Endodermal cell (in vitro differentiated cells): ENCODE data around the gene TMEM39B. TPM values are rescaled to one million over a fixed set of nuclear protein-coding genes. Genes with fewer than 3 reads are reported as not detected.
A peak's percentile ranks its signal among the peaks of the same experiment; 100 is the strongest.

Source experiments
- DNase-seq: peaks from one replicate; pipeline ENCODE4 v3.0.0-alpha.2; 2017
- H3K27ac ChIP-seq: 2 replicates; pipeline ENCODE4 v1.5.1; 2013; ENCODE audit warnings: mild to moderate bottlenecking, low read depth, low read length, moderate library complexity
- H3K27me3 ChIP-seq: 2 replicates; pipeline ENCODE4 v1.6.1; 2013; ENCODE audit warnings: mild to moderate bottlenecking, low read length, moderate library complexity; ENCODE audit not compliant: insufficient read depth, control insufficient read depth, poor library complexity, severe bottlenecking
- H3K36me3 ChIP-seq: 2 replicates; pipeline ENCODE4 v1.7.0; 2013; ENCODE audit warnings: mild to moderate bottlenecking, low read length, moderate library complexity; ENCODE audit not compliant: control insufficient read depth, insufficient read depth
- H3K4me1 ChIP-seq: one replicate; pipeline ENCODE4 v1.7.0; 2013; ENCODE audit warnings: low read length; ENCODE audit not compliant: control insufficient read depth, insufficient read depth
- H3K4me3 ChIP-seq: 2 replicates; pipeline ENCODE4 v1.5.1; 2013; ENCODE audit warnings: mild to moderate bottlenecking, low read length, moderate library complexity
- H3K9ac ChIP-seq: 2 replicates; pipeline ENCODE4 v1.6.1; 2013; ENCODE audit warnings: mild to moderate bottlenecking, low read length, moderate library complexity; ENCODE audit not compliant: poor library complexity, severe bottlenecking; ENCODE audit errors: extremely low read depth
- H3K9me3 ChIP-seq: 2 replicates; pipeline ENCODE4 v1.6.1; 2013; ENCODE audit warnings: mild to moderate bottlenecking, low read length, moderate library complexity; ENCODE audit not compliant: control insufficient read depth
- H3K27ac Mint-ChIP-seq: 2 replicates; pipeline ENCODE4 v1.8.0; 2020; ENCODE audit warnings: mixed read lengths
- H3K27me3 Mint-ChIP-seq: 2 replicates; pipeline ENCODE4 v1.8.0; 2021; ENCODE audit warnings: mild to moderate bottlenecking, mixed read lengths; ENCODE audit not compliant: insufficient read depth
- H3K36me3 Mint-ChIP-seq: 2 replicates; pipeline ENCODE4 v1.8.0; 2020; ENCODE audit warnings: low read depth, mixed read lengths
- H3K4me1 Mint-ChIP-seq: 2 replicates; pipeline ENCODE4 v1.8.0; 2020; ENCODE audit warnings: mixed read lengths
- H3K4me3 Mint-ChIP-seq: 2 replicates; pipeline ENCODE4 v1.8.0; 2020; ENCODE audit warnings: mild to moderate bottlenecking, moderate library complexity, mixed read lengths
- H3K9me3 Mint-ChIP-seq: 2 replicates; pipeline ENCODE4 v1.8.0; 2020; ENCODE audit warnings: mild to moderate bottlenecking, mixed read lengths
- CTCF ChIP-seq: fragments of 200-600 bp; sonication (generic); conservative IDR thresholded peaks from 2 replicates; pipeline ENCODE4 v1.5.0; 2021; ENCODE audit warnings: antibody characterized with exemption, mild to moderate bottlenecking
- WGBS, 2 experiments: methylation state at CpG; one replicate each; pipeline versions ENCODE4 v1.1.5 to v1.1.7; 2013; ENCODE audit warnings: missing lambda C conversion rate in 2 of 2, mixed read lengths in 1 of 2; ENCODE audit not compliant: insufficient coverage in 1 of 2, insufficient read length in 1 of 2; 5-methylcytosine and 5-hydroxymethylcytosine counted together
- total RNA-seq, 2 donors: library from RNA; stranded (reverse); fragmentation: NEBNext Ultra II Directional in 1 of 2; extraction: Animal tissue kit (Norgen Biotek cat#: 25700) in 1 of 2; gene quantifications; 2 replicates in 1 of 2; 3 replicates in 1 of 2; pipeline ENCODE4 v1.2.1, GENCODE V29; 2021

The TMEM39B gene
- total RNA-seq, 2 donors from 2014 or later, result 11.0 to 20.3 TPM

GRCh38 chr1:32100807-32101708 is 28.3 kb downstream of the TMEM39B start:
- WGBS, 2 experiments, result 76 to 90% methylated on average over 7 to 9 of the region's 9 CpGs
- Mint-ChIP-seq H3K4me1 (peaks cover 6% of the 10 kb centered on the region), H3K36me3 (peaks cover 32% of the 10 kb centered on the region)

GRCh38 chr1:32104127-32104526 is 31.4 kb downstream of the TMEM39B start:
- peak; percentile 45 for TF ChIP-seq CTCF
- 77 to 95% methylated on average over 2 to 4 of the region's 4 CpGs for WGBS, 2 experiments
- no peak overlapping the region for H3K4me3 Mint-ChIP-seq

More at GRCh38 chr1:32100807-32101708, 28.3 kb downstream of the TMEM39B start:
- no peak overlapping the region for H3K4me3 Mint-ChIP-seq
- H3K4me1 ChIP-seq, result peaks cover 3% of the 10 kb centered on the region
- no peak for DNase-seq
- no peak for TF ChIP-seq CTCF
- H3K9ac ChIP-seq, result peak overlapping the region; percentile 4
- peak overlapping the region; percentile 21 for H3K4me3 ChIP-seq
- H3K27me3 ChIP-seq, result no peaks in the 10 kb centered on the region
- no peaks in the 10 kb centered on the region for H3K27me3 Mint-ChIP-seq
- peak overlapping the region; percentile 23 for H3K27ac Mint-ChIP-seq
- H3K27ac ChIP-seq, result no peak overlapping the region
- H3K9me3 ChIP-seq, result no peaks in the 10 kb centered on the region
- H3K9me3 Mint-ChIP-seq, result no peaks in the 10 kb centered on the region
- H3K36me3 ChIP-seq, result peaks cover 23% of the 10 kb centered on the region

GRCh38 chr1:32105338-32105737 is 32.6 kb downstream of the TMEM39B start:
- H3K27me3 ChIP-seq, result no peaks in the 10 kb centered on the region
- Mint-ChIP-seq H3K4me1 (peaks cover 7% of the 10 kb centered on the region), H3K36me3 (peaks cover 10% of the 10 kb centered on the region), H3K27me3 (no peaks in the 10 kb centered on the region), H3K4me3 (no peak overlapping the region), H3K9me3 (no peaks in the 10 kb centered on the region), H3K27ac (no peak overlapping the region)
- H3K9me3 ChIP-seq, result no peaks in the 10 kb centered on the region
- no peak overlapping the region for H3K27ac ChIP-seq
- H3K4me1 ChIP-seq, result peaks cover 3% of the 10 kb centered on the region
- H3K4me3 ChIP-seq, result no peak overlapping the region
- WGBS, 2 experiments, result 98 to 100% methylated on average over 1 of the region's 1 CpG
- no peak for TF ChIP-seq CTCF
- no peak overlapping the region for H3K9ac ChIP-seq
- DNase-seq, result no peak
- peaks cover 9% of the 10 kb centered on the region for H3K36me3 ChIP-seq

More at GRCh38 chr1:32104127-32104526, 31.4 kb downstream of the TMEM39B start:
- Histone ChIP-seq H3K4me3 (no peak overlapping the region), H3K9ac (no peak overlapping the region), H3K36me3 (peaks cover 14% of the 10 kb centered on the region), H3K27me3 (no peaks in the 10 kb centered on the region), H3K9me3 (no peaks in the 10 kb centered on the region), H3K4me1 (peaks cover 3% of the 10 kb centered on the region), H3K27ac (no peak overlapping the region)
- Mint-ChIP-seq H3K9me3 (no peaks in the 10 kb centered on the region), H3K36me3 (peaks cover 10% of the 10 kb centered on the region), H3K27ac (no peak overlapping the region), H3K4me1 (peaks cover 6% of the 10 kb centered on the region), H3K27me3 (no peaks in the 10 kb centered on the region)
- DNase-seq, result peak; percentile 53
